ENCODE data around the gene OR13D1. TPM values are rescaled to one million over a fixed set of nuclear protein-coding genes. Genes with fewer than 3 reads are reported as not detected.

OR13D1 gene
- total and polyA plus RNA-seq, 3 donors from 2014 or later, result 0.56 TPM; not detected in 2

- no peak for DNase-seq
- TF ChIP-seq POLR2A (IDR thresholded peaks at IDR 0.05) (no peak), CTCF (IDR thresholded peaks at IDR 0.05) (no peak)
- 74 to 77% methylated on average over 3 of the region's 3 CpGs for WGBS, 2 donors
- no peaks in the 10 kb centered on the region for H3K36me3 ChIP-seq (ENCODE audit: low read depth, missing control alignments)
- H3K27ac ChIP-seq, result no peak overlapping the region
- H3K27me3 ChIP-seq, result no peaks in the 10 kb centered on the region
- intact Hi-C loops (cut with DNase I; ENCODE audit: low total_unique reads), result no loop called here
- H3K4me1 ChIP-seq, result no peaks in the 10 kb centered on the region
- no peaks in the 10 kb centered on the region for H3K9me3 ChIP-seq
- H3K4me3 ChIP-seq, result no peak overlapping the region
Observed at GRCh38 chr9:104738452-104738851, 44.1 kb downstream of the OR13D1 start.

- no peak overlapping the region for H3K4me3 ChIP-seq
- intact Hi-C loops (cut with DNase I; ENCODE audit: low total_unique reads), result no loop called here
- no peak overlapping the region for H3K27ac ChIP-seq
- no peaks in the 10 kb centered on the region for H3K4me1 ChIP-seq
- WGBS, 2 donors, result 48 to 55% methylated on average over 1 of the region's 1 CpG
- H3K27me3 ChIP-seq, result no peaks in the 10 kb centered on the region
- no peak for TF ChIP-seq POLR2A (IDR thresholded peaks at IDR 0.05)
- TF ChIP-seq CTCF (IDR thresholded peaks at IDR 0.05), result no peak
- no peaks in the 10 kb centered on the region for H3K9me3 ChIP-seq
- DNase-seq, result no peak
- no peaks in the 10 kb centered on the region for H3K36me3 ChIP-seq (ENCODE audit: low read depth, missing control alignments)
Observed at GRCh38 chr9:104740621-104741020, 46.3 kb downstream of the OR13D1 start.

- no peak overlapping the region for H3K4me3 ChIP-seq
- TF ChIP-seq CTCF (IDR thresholded peaks at IDR 0.05), result peak; percentile 43 to 71 (median 62)
- no peak for TF ChIP-seq POLR2A (IDR thresholded peaks at IDR 0.05)
- no peak for DNase-seq
- peaks cover under 1% of the 10 kb centered on the region for H3K4me1 ChIP-seq
- H3K27ac ChIP-seq, result no peak overlapping the region
- 42 to 47% methylated on average over 7 of the region's 7 CpGs for WGBS, 2 donors
- H3K9me3 ChIP-seq, result no peaks in the 10 kb centered on the region
- intact Hi-C loops (cut with DNase I; ENCODE audit: low total_unique reads), result no loop called here
- no peaks in the 10 kb centered on the region for H3K36me3 ChIP-seq (ENCODE audit: low read depth, missing control alignments)
- H3K27me3 ChIP-seq, result no peaks in the 10 kb centered on the region
Observed at GRCh38 chr9:104743376-104743985, 49.2 kb downstream of the OR13D1 start.

Other genes with a start within 250 kb of the OR13D1 start
- gene OR13F1, start 190.3 kb upstream of the OR13D1 start, total RNA-seq, result not detected
- not detected for gene OR13F1, start 190.3 kb upstream of the OR13D1 start, polyA plus RNA-seq (ENCODE audit: insufficient read depth, low read depth, low replicate concordance)
- not detected for gene OR13C4, start 167.3 kb upstream of the OR13D1 start, total RNA-seq
- not detected for gene OR13C4, start 167.3 kb upstream of the OR13D1 start, polyA plus RNA-seq (ENCODE audit: insufficient read depth, low read depth, low replicate concordance)
- under 1 TPM in 1 of 2 donors, not detected in 1; 0.55 TPM for gene OR13C3, start 157.7 kb upstream of the OR13D1 start, total RNA-seq
- gene OR13C3, start 157.7 kb upstream of the OR13D1 start, polyA plus RNA-seq (ENCODE audit: insufficient read depth, low read depth, low replicate concordance), result not detected
- gene OR13C8, start 125.3 kb upstream of the OR13D1 start, total RNA-seq, result not detected
- gene OR13C8, start 125.3 kb upstream of the OR13D1 start, polyA plus RNA-seq (ENCODE audit: insufficient read depth, low read depth, low replicate concordance), result not detected
- gene OR13C5, start 95.1 kb upstream of the OR13D1 start, total RNA-seq, result not detected
- not detected for gene OR13C5, start 95.1 kb upstream of the OR13D1 start, polyA plus RNA-seq (ENCODE audit: insufficient read depth, low read depth, low replicate concordance)
- under 1 TPM in 1 of 2 donors, not detected in 1; 0.62 TPM for gene OR13C2, start 88.9 kb upstream of the OR13D1 start, total RNA-seq
- gene OR13C2, start 88.9 kb upstream of the OR13D1 start, polyA plus RNA-seq (ENCODE audit: insufficient read depth, low read depth, low replicate concordance), result not detected
- not detected for gene OR13C9, start 76.3 kb upstream of the OR13D1 start, total RNA-seq
- not detected for gene OR13C9, start 76.3 kb upstream of the OR13D1 start, polyA plus RNA-seq (ENCODE audit: insufficient read depth, low read depth, low replicate concordance)
- gene NIPSNAP3A, start 53.2 kb downstream of the OR13D1 start, total RNA-seq, result 10 to 100 TPM; 21.6 to 28.8 TPM
- gene NIPSNAP3A, start 53.2 kb downstream of the OR13D1 start, polyA plus RNA-seq (ENCODE audit: insufficient read depth, low read depth, low replicate concordance), result 27.0 TPM
- 1 to 10 TPM; 3.7 to 4.0 TPM for gene NIPSNAP3B, start 69.6 kb downstream of the OR13D1 start, total RNA-seq
- 5.0 TPM for gene NIPSNAP3B, start 69.6 kb downstream of the OR13D1 start, polyA plus RNA-seq (ENCODE audit: insufficient read depth, low read depth, low replicate concordance)
- 10 to 100 TPM; 42.0 to 57.9 TPM for gene ABCA1, start 233.6 kb downstream of the OR13D1 start, total RNA-seq
- gene ABCA1, start 233.6 kb downstream of the OR13D1 start, polyA plus RNA-seq (ENCODE audit: insufficient read depth, low read depth, low replicate concordance), result 8.5 TPM